HepG2 (cell line): ENCODE results near the gene CCDC88B. TPM values are rescaled to one million over a fixed set of nuclear protein-coding genes. Genes with fewer than 3 reads are reported as not detected.

Source experiments
- ARHGAP35 ChIP-seq: sonication (generic); formaldehyde crosslinking; IDR thresholded peaks from 2 replicates; pipeline ENCODE4 v1.9.0; 2022; ENCODE audit warnings: mild to moderate bottlenecking, inconsistent platforms, moderate library complexity, missing genetic modification reagents, borderline replicate concordance
- ARNT2 ChIP-seq: sonication (generic); formaldehyde crosslinking; IDR thresholded peaks from 2 replicates; pipeline ENCODE4 v1.8.0; 2022; ENCODE audit warnings: mild to moderate bottlenecking, low read depth, missing genetic modification reagents, moderate library complexity
- CC2D1A ChIP-seq: sonication (generic); formaldehyde crosslinking; IDR thresholded peaks from 2 replicates; pipeline ENCODE4 v1.8.1; 2023; ENCODE audit warnings: mild to moderate bottlenecking, missing genetic modification reagents
- CCDC6 ChIP-seq: sonication (generic); formaldehyde crosslinking; IDR thresholded peaks from 2 replicates; pipeline ENCODE4 v1.8.1; 2022; ENCODE audit warnings: mild to moderate bottlenecking, missing genetic modification reagents, moderate library complexity
- EEA1 ChIP-seq: sonication (generic); formaldehyde crosslinking; IDR thresholded peaks from 2 replicates; pipeline ENCODE4 v1.5.1; 2020; ENCODE audit warnings: mild to moderate bottlenecking, missing genetic modification reagents, borderline replicate concordance
- HOXA3 ChIP-seq: sonication (generic); formaldehyde crosslinking; IDR thresholded peaks from 2 replicates; pipeline ENCODE4 v1.5.0; 2020; ENCODE audit warnings: missing genetic modification reagents
- IKZF5 ChIP-seq: IDR thresholded peaks from 2 replicates; pipeline ENCODE4 v1.6.1; 2018; ENCODE audit warnings: missing genetic modification reagents, mild to moderate bottlenecking, missing compliant biosample characterization
- RELA ChIP-seq: sonication (generic); formaldehyde crosslinking; IDR thresholded peaks from 2 replicates; pipeline ENCODE4 v1.4.0; 2020; ENCODE audit warnings: missing genetic modification reagents
- SMC3 ChIP-seq: IDR thresholded peaks from 2 replicates; pipeline ENCODE4 v1.6.1; 2011; ENCODE audit warnings: low read length, improper control_type of control experiment
- ZNF10 ChIP-seq: sonication (generic); formaldehyde crosslinking; IDR thresholded peaks from 2 replicates; pipeline ENCODE4 v1.4.0; 2020; ENCODE audit warnings: mild to moderate bottlenecking, low read depth, missing genetic modification reagents, borderline replicate concordance
- ZNF282 ChIP-seq: fragments of 450-650 bp; IDR thresholded peaks from 2 replicates; pipeline ENCODE4 v1.6.1; 2018; ENCODE audit not compliant: partially characterized antibody
- ZNF3 ChIP-seq: IDR thresholded peaks from 2 replicates; pipeline ENCODE4 v1.7.0; 2017; ENCODE audit warnings: inconsistent platforms
- ZNF317 ChIP-seq: sonication (generic); formaldehyde crosslinking; IDR thresholded peaks from 2 replicates; pipeline ENCODE4 v1.5.0; 2020; ENCODE audit warnings: mild to moderate bottlenecking, missing genetic modification reagents
- ZNF367 ChIP-seq: sonication (generic); formaldehyde crosslinking; IDR thresholded peaks from 2 replicates; pipeline ENCODE4 v1.4.0; 2020; ENCODE audit warnings: missing genetic modification reagents, borderline replicate concordance
- ZNF773 ChIP-seq: sonication (generic); formaldehyde crosslinking; IDR thresholded peaks from 2 replicates; pipeline ENCODE4 v1.4.0; 2020; ENCODE audit warnings: missing genetic modification reagents, borderline replicate concordance
- ZNF784 ChIP-seq: sonication (generic); formaldehyde crosslinking; IDR thresholded peaks from 2 replicates; pipeline ENCODE4 v1.5.1; 2020; ENCODE audit warnings: missing genetic modification reagents, mild to moderate bottlenecking, borderline replicate concordance
- ZNF839 ChIP-seq: sonication (generic); formaldehyde crosslinking; IDR thresholded peaks from 2 replicates; pipeline ENCODE4 v1.4.0; 2020; ENCODE audit warnings: missing genetic modification reagents, mild to moderate bottlenecking, borderline replicate concordance
- ZNF891 ChIP-seq: sonication (generic); formaldehyde crosslinking; IDR thresholded peaks from 2 replicates; pipeline ENCODE4 v1.5.0; 2020; ENCODE audit warnings: mild to moderate bottlenecking, missing genetic modification reagents
- polyA plus RNA-seq, 8 experiments: library from polyadenylated mRNA; depleted of rRNA in 3 of 8; stranded (reverse) in 7 of 8; unstranded in 1 of 8; fragments of >200 nt; fragmentation: Illumina TruSeq in 4 of 8; extraction: Trizol in 4 of 8; gene quantifications; 2 replicates each; pipeline versions ENCODE4 v1.2.1 to v1.2.3, GENCODE V29; 2011 to 2016; ENCODE audit warnings: low read depth in 4 of 8, missing spikeins in 1 of 8, mixed read lengths in 1 of 8; ENCODE audit not compliant: insufficient read depth in 1 of 8
- total RNA-seq, 5 experiments: library from RNA; depleted of rRNA; stranded (reverse); fragments of >200 nt; fragmentation: Illumina TruSeq; extraction: Trizol; gene quantifications; 2 replicates each; pipeline ENCODE4 v1.2.3, GENCODE V29; 2016; ENCODE audit warnings: low read depth in 1 of 5
- TF ChIP-seq, protein P1 (sequence below): sonication (generic); formaldehyde crosslinking; IDR thresholded peaks from 2 replicates; pipeline ENCODE4 v1.4.0; 2020; ENCODE audit warnings: missing genetic modification reagents; ENCODE audit errors: not compliant biosample characterization
- TF ChIP-seq, protein P2 (sequence below): sonication (generic); formaldehyde crosslinking; IDR thresholded peaks from 2 replicates; pipeline ENCODE4 v1.5.1; 2020; ENCODE audit warnings: mild to moderate bottlenecking, missing genetic modification reagents, moderate library complexity
- TF ChIP-seq, protein P3 (sequence below): sonication (generic); formaldehyde crosslinking; IDR thresholded peaks from 2 replicates; pipeline ENCODE4 v1.5.0; 2020; ENCODE audit warnings: mild to moderate bottlenecking, missing genetic modification reagents, moderate library complexity

CCDC88B gene
- total and polyA plus RNA-seq, 2 of the 13 experiments (the other 11 are each of a cell fraction or from before 2014, with no cell fraction given) = 3.6 to 4.8 TPM

DNA sequence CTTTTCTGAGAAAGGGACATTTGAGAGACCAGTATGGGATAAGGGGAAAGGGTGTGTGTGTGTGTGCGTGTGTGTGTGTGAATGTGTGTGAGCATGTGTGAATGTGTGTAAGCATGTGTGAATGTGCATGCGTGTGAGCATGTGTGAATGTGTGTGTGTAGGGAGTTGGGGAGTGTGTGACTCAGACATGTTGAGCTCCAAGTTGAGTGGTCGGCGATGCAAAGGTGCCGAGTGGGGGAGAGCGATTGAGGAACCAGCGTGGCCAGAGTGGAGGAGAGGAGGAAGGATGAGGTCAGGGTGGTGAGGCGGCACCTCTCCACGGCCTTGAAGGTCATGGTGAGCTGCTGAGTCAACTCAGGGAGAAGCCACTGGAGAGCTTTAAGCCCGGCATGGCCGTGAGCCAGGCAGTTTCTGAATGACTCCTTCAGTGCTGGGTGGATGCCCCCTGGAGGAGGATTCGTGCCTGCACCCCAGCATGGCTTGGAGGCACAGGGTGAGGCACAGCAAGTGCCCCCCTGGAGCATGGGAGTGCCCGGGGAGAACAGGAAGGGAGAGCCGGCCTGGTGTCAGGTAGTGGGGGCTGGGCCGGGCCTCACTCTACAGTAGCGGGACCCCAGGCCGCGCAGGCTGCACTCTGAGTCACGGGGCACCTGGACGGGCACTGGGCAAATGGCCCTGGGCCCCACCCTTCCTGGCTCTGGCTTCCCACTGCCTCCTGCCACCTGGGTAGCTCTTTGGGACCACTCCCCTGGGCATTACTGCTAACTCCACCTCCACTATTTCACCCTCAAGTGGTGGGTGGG, 8.2 kb upstream of the CCDC88B start (continued):
- TF ChIP-seq ZNF784 (CRISPR knock-in tag) = no peak
- no peak for TF ChIP-seq ZNF3
- TF ChIP-seq, protein P1, sequence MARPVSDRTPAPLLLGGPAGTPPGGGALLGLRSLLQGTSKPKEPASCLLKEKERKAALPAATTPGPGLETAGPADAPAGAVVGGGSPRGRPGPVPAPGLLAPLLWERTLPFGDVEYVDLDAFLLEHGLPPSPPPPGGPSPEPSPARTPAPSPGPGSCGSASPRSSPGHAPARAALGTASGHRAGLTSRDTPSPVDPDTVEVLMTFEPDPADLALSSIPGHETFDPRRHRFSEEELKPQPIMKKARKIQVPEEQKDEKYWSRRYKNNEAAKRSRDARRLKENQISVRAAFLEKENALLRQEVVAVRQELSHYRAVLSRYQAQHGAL (CRISPR knock-in tag) = no peak
- TF ChIP-seq ARNT2 = no peak
- no peak for TF ChIP-seq RELA (CRISPR knock-in tag)
- TF ChIP-seq ZNF367 = no peak
- TF ChIP-seq, protein P2, sequence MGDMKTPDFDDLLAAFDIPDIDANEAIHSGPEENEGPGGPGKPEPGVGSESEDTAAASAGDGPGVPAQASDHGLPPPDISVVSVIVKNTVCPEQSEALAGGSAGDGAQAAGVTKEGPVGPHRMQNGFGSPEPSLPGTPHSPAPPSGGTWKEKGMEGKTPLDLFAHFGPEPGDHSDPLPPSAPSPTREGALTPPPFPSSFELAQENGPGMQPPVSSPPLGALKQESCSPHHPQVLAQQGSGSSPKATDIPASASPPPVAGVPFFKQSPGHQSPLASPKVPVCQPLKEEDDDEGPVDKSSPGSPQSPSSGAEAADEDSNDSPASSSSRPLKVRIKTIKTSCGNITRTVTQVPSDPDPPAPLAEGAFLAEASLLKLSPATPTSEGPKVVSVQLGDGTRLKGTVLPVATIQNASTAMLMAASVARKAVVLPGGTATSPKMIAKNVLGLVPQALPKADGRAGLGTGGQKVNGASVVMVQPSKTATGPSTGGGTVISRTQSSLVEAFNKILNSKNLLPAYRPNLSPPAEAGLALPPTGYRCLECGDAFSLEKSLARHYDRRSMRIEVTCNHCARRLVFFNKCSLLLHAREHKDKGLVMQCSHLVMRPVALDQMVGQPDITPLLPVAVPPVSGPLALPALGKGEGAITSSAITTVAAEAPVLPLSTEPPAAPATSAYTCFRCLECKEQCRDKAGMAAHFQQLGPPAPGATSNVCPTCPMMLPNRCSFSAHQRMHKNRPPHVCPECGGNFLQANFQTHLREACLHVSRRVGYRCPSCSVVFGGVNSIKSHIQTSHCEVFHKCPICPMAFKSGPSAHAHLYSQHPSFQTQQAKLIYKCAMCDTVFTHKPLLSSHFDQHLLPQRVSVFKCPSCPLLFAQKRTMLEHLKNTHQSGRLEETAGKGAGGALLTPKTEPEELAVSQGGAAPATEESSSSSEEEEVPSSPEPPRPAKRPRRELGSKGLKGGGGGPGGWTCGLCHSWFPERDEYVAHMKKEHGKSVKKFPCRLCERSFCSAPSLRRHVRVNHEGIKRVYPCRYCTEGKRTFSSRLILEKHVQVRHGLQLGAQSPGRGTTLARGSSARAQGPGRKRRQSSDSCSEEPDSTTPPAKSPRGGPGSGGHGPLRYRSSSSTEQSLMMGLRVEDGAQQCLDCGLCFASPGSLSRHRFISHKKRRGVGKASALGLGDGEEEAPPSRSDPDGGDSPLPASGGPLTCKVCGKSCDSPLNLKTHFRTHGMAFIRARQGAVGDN (CRISPR knock-in tag) = peak; percentile 56
- TF ChIP-seq ARHGAP35 (CRISPR knock-in tag) = no peak
- no peak for TF ChIP-seq ZNF10
- TF ChIP-seq ZNF891 (CRISPR knock-in tag) = no peak
- TF ChIP-seq SMC3 = peak; percentile 50
- TF ChIP-seq CC2D1A = no peak
- TF ChIP-seq, protein P3, sequence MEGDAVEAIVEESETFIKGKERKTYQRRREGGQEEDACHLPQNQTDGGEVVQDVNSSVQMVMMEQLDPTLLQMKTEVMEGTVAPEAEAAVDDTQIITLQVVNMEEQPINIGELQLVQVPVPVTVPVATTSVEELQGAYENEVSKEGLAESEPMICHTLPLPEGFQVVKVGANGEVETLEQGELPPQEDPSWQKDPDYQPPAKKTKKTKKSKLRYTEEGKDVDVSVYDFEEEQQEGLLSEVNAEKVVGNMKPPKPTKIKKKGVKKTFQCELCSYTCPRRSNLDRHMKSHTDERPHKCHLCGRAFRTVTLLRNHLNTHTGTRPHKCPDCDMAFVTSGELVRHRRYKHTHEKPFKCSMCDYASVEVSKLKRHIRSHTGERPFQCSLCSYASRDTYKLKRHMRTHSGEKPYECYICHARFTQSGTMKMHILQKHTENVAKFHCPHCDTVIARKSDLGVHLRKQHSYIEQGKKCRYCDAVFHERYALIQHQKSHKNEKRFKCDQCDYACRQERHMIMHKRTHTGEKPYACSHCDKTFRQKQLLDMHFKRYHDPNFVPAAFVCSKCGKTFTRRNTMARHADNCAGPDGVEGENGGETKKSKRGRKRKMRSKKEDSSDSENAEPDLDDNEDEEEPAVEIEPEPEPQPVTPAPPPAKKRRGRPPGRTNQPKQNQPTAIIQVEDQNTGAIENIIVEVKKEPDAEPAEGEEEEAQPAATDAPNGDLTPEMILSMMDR (CRISPR knock-in tag) = peak; percentile 79
- 0 out of 2 replicates have a peak, but pooled peaks have one; percentile 48 for TF ChIP-seq ZNF839
- TF ChIP-seq ZNF773 (CRISPR knock-in tag) = no peak
- TF ChIP-seq EEA1 (CRISPR knock-in tag) = no peak; the same call in 1 of the 2 replicates
- peak; percentile 67 for TF ChIP-seq ZNF282
- TF ChIP-seq ZNF317 = no peak
- TF ChIP-seq IKZF5 (CRISPR knock-in tag) = no peak
- no peak for TF ChIP-seq HOXA3 (CRISPR knock-in tag)
- no peak; the same call in 1 of the 2 replicates for TF ChIP-seq CCDC6 (CRISPR knock-in tag)
